Measurements from ENCODE around the gene CARS2.

DNA sequence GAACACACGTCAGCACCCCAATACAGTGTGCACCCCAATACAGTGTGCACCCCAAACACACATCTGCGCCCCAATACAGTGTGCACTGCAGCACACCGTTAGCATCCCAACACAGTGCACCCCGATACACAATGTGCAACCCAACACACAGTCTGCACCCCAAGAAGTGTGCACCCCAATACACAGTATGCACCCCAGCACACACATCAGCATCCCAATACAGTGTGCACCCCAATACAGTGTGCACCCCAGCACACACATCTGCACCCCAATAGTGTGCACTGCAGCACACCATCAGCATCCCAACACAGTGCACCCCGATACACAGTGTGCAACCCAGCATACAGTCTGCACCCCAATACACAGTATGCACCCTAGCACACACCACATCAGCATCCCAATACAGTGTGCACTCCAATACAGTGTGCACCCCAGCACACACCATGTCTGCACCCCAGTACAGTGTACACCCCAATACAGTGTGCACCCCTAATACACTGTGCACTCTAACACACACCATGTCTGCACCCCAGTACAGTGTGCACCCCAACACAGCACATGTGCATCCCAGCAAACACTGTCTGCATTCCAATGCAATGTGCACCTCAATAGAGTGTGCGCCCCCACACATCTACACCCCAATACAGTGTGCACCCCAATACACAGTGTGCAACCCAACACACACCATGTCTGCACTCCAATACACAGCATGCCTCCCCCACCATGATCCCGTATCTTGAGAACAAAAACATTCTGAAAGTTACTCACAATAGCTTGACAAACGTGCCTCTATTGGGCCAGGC is 855 bp upstream of the CARS2 start:
- TF ChIP-seq, protein P1, sequence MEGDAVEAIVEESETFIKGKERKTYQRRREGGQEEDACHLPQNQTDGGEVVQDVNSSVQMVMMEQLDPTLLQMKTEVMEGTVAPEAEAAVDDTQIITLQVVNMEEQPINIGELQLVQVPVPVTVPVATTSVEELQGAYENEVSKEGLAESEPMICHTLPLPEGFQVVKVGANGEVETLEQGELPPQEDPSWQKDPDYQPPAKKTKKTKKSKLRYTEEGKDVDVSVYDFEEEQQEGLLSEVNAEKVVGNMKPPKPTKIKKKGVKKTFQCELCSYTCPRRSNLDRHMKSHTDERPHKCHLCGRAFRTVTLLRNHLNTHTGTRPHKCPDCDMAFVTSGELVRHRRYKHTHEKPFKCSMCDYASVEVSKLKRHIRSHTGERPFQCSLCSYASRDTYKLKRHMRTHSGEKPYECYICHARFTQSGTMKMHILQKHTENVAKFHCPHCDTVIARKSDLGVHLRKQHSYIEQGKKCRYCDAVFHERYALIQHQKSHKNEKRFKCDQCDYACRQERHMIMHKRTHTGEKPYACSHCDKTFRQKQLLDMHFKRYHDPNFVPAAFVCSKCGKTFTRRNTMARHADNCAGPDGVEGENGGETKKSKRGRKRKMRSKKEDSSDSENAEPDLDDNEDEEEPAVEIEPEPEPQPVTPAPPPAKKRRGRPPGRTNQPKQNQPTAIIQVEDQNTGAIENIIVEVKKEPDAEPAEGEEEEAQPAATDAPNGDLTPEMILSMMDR (IDR thresholded peaks at IDR 0.05), result no peak
- no peak for TF ChIP-seq POLR2A (IDR thresholded peaks at IDR 0.05)
